Esophagus muscularis mucosa (tissue), 4 donors: ENCODE data around the gene PTPMT1.

Experiments used
- CTCF ChIP-seq, 3 experiments: fragments of 200-600 bp in 2 of 3; fragments of 450-650 bp in 1 of 3; sonication (generic) in 2 of 3; IDR thresholded peaks; one replicate each; pipeline ENCODE4 v1.5.1; 2017 to 2019; ENCODE audit warnings: antibody characterized with exemption in 3 of 3, mild to moderate bottlenecking in 2 of 3, moderate library complexity in 1 of 3
- EP300 ChIP-seq: sonication (generic); formaldehyde crosslinking; IDR thresholded peaks from one replicate; pipeline ENCODE4 v1.6.1; 2017; ENCODE audit warnings: antibody characterized with exemption
- POLR2A ChIP-seq: fragments of 450-650 bp; IDR thresholded peaks from one replicate; pipeline ENCODE4 v1.6.1; 2017; ENCODE audit warnings: antibody characterized with exemption, moderate library complexity, mild to moderate bottlenecking, low read depth
- POLR2AphosphoS5 ChIP-seq, 2 donors: sonication (generic); formaldehyde crosslinking; IDR thresholded peaks; one replicate each; pipeline ENCODE4 v1.6.1; 2017; ENCODE audit warnings: antibody characterized with exemption in 2 of 2

- no peak for TF ChIP-seq CTCF (IDR thresholded peaks at IDR 0.05)
- no peak for TF ChIP-seq EP300
- no peak for TF ChIP-seq POLR2AphosphoS5 (IDR thresholded peaks at IDR 0.05)
- no peak for TF ChIP-seq POLR2A
Observed at GRCh38 chr11:47558695-47559094, 6.7 kb upstream of the PTPMT1 start.
